GM18909 (cell line): ENCODE measurements around the gene RETN.

ENCODE experiments used
- ATAC-seq: cut with Tn5 transposase; IDR thresholded peaks from one replicate; pipeline ENCODE4 v1.9.1; 2021; ENCODE audit warnings: mild to moderate bottlenecking; ENCODE audit not compliant: unreplicated experiment, poor library complexity

The RETN gene

DNA sequence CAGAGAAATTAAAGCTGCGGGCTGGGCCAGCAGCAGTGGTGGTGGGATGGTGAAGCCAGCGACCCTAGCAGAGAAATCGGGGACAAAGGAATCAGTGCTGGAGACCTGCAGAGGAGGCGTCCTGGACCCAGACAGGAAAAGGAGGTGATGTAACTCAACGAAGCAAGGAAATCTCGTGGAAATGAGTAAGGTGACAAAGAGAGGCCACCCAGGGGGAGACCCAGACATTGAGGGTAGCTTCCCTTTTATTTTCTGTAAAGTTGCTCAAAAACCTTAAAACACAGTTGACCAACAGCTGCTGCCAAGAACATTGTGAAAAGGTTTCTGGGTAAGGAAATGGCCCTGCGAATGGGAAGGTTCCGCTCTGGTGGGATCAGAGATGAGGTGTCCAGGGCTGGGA lies 13.3 kb upstream of the RETN start:
- ATAC-seq = no peak

- ATAC-seq = no peak
These were observed 11.6 kb upstream of the RETN start for GRCh38 chr19:7657131-7657751.

DNA sequence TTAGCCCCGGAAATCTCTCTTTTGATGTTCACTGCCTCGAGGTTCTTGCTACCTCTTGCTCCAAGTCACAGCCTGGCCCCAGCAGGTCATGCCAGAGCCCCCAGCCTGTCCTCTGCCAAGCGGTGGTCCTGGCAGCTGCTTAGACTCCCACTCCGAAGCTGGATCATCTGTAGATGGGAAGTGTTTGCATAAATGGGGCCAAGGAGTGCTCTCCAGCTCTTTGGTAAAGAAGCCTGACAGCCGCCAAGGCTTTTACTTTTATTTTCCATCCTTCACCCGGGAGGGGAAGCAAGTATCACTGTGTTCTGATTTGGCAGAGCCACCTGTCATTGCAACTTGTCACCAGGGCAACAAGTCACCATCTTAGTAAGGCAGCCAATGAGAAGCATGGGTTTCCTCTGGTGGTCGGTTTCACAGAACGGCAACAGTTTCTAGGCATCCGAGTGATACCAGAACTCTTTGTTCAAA lies 10.6 kb upstream of the RETN start:
- peak; percentile 64 for ATAC-seq

- ATAC-seq = no peak
These were observed 6.9 kb upstream of the RETN start for GRCh38 chr19:7661744-7662538.

GRCh38 chr19:7662657-7663056 lies 6.2 kb upstream of the RETN start:
- ATAC-seq = no peak

DNA sequence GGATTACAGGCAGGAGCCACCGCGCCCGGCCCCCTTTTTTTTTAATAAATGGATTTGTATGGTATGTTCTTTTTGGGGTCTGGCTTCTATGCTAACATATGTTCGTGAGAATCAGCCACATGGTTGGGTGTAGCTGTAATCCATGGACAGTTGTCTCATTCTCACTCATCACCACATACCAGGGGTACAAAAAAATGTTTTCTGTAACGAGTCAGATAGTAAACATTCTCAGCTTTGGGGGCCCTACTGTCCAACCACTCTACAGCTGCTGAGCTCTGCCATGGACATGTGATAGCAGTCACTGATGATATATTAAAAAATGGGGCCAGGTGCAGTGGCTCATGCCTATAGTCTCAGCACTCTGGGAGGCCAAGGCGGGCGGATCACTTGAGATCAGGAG lies 5.1 kb upstream of the RETN start:
- ATAC-seq = no peak

DNA sequence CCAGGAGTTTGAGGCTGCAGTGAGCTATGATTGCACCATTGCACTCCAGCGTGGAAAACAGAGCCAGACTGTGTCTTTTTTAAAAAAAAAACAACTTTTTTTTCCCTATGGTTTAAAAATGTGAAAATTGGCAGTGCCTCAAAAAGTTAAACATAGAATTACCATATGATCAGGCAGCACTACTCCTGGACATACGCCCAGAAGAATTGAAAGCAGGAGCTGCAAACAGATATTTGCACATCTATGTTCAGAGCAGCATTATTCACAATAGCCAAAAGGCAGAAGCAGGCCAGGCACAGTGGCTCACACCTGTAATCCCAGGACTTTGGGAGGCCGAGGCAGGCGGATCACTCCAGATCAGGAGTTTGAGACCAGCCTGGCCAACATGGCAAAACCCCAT lies 3.8 kb upstream of the RETN start:
- no peak for ATAC-seq

DNA sequence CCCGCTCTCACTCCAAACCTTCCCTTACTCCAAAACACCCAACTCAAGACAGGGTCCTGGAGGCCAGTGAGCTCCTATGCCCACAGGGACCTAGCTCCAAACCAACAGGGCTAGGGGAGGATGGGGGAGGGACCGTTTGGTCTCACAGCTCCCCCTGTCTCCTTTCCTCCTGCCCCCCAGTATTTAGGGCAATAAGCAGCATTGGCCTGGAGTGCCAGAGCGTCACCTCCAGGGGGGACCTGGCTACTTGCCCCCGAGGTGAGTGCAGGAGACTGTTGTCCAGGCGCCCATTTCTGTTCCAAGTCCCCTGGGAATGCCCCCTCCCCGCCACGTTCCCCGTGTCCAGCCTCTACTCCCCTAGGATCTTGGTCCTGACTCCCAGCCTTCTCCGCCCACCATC lies 792 bp downstream of the RETN start:
- ATAC-seq = no peak

DNA sequence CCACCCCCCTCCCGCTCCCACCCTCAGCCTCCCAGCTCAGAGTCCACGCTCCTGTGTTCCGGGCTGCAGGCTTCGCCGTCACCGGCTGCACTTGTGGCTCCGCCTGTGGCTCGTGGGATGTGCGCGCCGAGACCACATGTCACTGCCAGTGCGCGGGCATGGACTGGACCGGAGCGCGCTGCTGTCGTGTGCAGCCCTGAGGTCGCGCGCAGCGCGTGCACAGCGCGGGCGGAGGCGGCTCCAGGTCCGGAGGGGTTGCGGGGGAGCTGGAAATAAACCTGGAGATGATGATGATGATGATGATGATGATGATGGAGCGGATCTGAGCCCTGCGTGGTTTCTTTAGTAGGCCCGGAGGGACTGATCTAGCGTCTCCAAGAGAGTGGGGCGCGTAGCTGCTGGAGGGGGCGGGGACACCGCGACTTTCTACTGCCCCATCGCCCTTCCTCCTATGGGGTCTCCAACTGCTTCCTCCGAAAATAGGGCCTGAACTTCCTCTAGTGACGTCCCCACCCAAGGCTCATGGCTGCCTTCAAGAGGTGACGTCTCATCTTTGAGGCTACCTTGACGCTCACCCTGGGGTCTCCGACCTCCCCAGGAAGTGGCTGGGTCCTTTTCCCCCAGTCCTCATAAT lies 1.4 kb downstream of the RETN start:
- no peak for ATAC-seq

DNA sequence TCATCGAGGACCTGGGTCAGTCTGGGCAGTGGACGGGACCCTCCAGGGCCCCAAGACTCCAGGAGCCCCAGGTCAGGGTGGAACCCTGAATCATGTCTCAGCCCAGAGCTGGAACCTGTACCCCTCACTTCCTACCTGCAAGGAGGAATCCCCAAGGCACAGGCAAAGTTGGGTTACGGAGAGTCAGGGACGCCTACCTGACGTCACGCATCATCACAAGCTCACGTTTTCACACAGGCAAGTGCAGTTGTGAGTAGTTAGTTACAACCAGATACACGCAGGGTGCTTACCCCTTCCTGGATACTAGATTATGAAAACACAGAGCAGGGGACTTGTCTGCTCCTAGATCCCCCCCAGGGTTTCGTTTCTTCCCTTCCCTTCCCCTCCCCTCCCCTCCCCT lies 1.9 kb downstream of the RETN start:
- no peak for ATAC-seq

DNA sequence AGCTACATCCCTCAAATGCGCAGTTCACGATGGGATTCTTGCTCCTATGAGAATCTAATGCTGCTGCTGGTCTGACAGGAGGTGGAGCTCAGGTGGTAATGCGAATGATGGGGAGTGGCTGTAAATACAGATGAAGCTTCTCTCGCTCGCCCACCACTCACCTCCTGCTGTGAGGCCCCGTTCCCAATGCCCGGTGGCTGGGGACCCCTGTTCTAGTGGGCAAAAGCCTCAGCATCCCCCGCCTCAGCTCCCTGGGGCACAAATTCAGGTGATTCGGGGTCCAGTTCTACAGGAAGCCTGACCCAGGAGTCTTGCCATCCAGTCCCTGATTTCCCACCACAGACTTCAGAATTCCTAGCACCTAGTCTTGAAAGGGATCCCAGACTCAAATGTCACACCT lies 3.7 kb downstream of the RETN start:
- no peak for ATAC-seq

- no peak for ATAC-seq
These were observed 5.5 kb downstream of the RETN start for GRCh38 chr19:7674010-7675005.

GRCh38 chr19:7676376-7676775 lies 7.5 kb downstream of the RETN start:
- ATAC-seq = no peak

DNA sequence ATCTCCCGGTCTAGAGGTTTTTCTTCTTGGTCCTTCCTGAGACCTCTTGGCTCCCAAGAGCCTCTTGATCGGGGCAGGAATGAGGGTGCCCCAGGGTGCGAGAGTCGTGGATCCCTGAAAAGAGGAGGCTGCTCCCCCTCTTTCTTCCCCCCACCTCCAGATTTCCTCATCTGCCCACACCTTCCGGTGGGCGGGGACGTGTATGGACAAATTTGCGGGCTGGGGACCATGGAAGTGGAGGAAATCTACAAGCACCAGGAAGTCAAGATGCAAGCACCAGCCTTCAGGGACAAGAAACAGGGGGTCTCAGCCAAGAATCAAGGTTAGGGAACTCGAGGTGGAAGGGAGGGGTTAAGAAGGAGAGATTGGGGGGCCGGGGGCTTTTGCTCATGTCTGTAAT lies 8.0 kb downstream of the RETN start, which contains the start of gene MCEMP1:
TSS of gene MCEMP1 (plus strand) at position 237 of the 400 bp plus-strand sequence. CDS start at position 268, 31 bp downstream.
- no peak for ATAC-seq

GRCh38 chr19:7677669-7678311 lies 8.9 kb downstream of the RETN start:
- ATAC-seq = no peak

GRCh38 chr19:7678971-7679751 lies 10.3 kb downstream of the RETN start:
- ATAC-seq = peak; percentile 51

DNA sequence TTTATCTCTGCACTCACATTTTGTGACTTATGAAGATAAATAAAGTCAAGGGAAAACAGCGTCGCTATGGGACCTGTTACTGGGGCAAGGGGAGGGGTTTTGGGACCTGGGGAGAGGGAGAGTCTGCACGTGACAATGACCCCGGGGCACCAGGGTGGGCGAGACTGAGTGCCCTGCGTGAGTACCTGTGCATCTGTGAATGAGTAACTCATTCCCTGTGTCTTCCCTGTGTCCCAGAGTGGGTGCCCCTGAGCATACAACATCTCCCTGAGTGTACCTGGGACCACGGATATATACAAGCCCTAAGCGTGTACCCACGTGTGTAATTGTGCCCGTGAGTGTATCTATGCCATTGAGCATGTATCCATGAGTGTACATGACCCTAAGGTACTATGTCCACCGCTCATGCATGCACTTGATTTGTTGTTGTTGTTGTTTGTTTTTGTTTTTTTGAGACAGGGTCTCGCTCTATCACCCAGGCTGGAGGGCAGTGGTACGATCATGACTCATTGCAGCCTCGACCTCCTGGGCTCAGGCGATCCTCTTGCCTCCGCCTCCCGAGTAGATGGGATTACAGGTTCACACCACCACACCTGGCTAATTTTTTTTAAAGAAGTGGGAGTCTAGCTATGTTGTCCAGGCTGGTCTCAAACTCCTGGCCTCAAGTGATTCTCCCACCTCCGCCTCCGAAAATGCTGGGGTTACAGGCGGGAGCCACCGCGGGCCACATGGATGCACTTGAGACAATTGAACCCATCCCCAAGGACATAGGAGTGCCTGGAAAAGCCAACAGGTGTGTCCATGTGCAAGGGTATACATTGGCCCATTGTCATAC lies 11.1 kb downstream of the RETN start:
- ATAC-seq = no peak
